ENCODE results near the gene UNC13A.

Gene UNC13A

GRCh38 chr19:17626456-17627015, 61.6 kb downstream of the UNC13A start:
- peaks cover 11% of the 10 kb centered on the region for H3K27me3 ChIP-seq
- no peaks in the 10 kb centered on the region for H3K9me3 ChIP-seq
- no peak overlapping the region for H3K27ac ChIP-seq
- no peak for TF ChIP-seq CTCF (IDR thresholded peaks at IDR 0.05)
- no peaks in the 10 kb centered on the region for H3K36me3 ChIP-seq
- no peak overlapping the region for H3K4me3 ChIP-seq (ENCODE audit: low read depth in 1 of 2, low read length in 1 of 2)
- H3K4me1 ChIP-seq (ENCODE audit: control insufficient read depth in 1 of 2, insufficient read depth in 1 of 2, low read depth in 1 of 2, low read length in 1 of 2), result no peaks in the 10 kb centered on the region

- peaks cover 11% of the 10 kb centered on the region for H3K27me3 ChIP-seq
- no peak overlapping the region for H3K4me3 ChIP-seq (ENCODE audit: low read depth in 1 of 2, low read length in 1 of 2)
- H3K27ac ChIP-seq, result no peak overlapping the region
- no peaks in the 10 kb centered on the region for H3K9me3 ChIP-seq
- no peak for TF ChIP-seq CTCF (IDR thresholded peaks at IDR 0.05)
- no peaks in the 10 kb centered on the region for H3K4me1 ChIP-seq (ENCODE audit: control insufficient read depth in 1 of 2, insufficient read depth in 1 of 2, low read depth in 1 of 2, low read length in 1 of 2)
- no peaks in the 10 kb centered on the region for H3K36me3 ChIP-seq
Observed at GRCh38 chr19:17625980-17626379, 62.2 kb downstream of the UNC13A start.

GRCh38 chr19:17625043-17625442, 63.1 kb downstream of the UNC13A start:
- H3K4me3 ChIP-seq (ENCODE audit: low read depth in 1 of 2, low read length in 1 of 2), result no peak overlapping the region
- H3K4me1 ChIP-seq (ENCODE audit: control insufficient read depth in 1 of 2, insufficient read depth in 1 of 2, low read depth in 1 of 2, low read length in 1 of 2), result no peaks in the 10 kb centered on the region
- TF ChIP-seq CTCF (IDR thresholded peaks at IDR 0.05), result no peak
- H3K27ac ChIP-seq, result no peak overlapping the region
- peaks cover 12% of the 10 kb centered on the region for H3K27me3 ChIP-seq
- no peaks in the 10 kb centered on the region for H3K9me3 ChIP-seq
- no peaks in the 10 kb centered on the region for H3K36me3 ChIP-seq

- TF ChIP-seq CTCF (IDR thresholded peaks at IDR 0.05), result no peak
- H3K36me3 ChIP-seq, result no peaks in the 10 kb centered on the region
- H3K4me1 ChIP-seq (ENCODE audit: control insufficient read depth in 1 of 2, insufficient read depth in 1 of 2, low read depth in 1 of 2, low read length in 1 of 2), result no peaks in the 10 kb centered on the region
- H3K4me3 ChIP-seq (ENCODE audit: low read depth in 1 of 2, low read length in 1 of 2), result no peak overlapping the region
- peaks cover 14% of the 10 kb centered on the region for H3K27me3 ChIP-seq
- H3K9me3 ChIP-seq, result no peaks in the 10 kb centered on the region
- no peak overlapping the region for H3K27ac ChIP-seq
Observed at GRCh38 chr19:17624314-17624991, 63.7 kb downstream of the UNC13A start.

GRCh38 chr19:17623224-17623935, 64.8 kb downstream of the UNC13A start:
- H3K4me1 ChIP-seq (ENCODE audit: control insufficient read depth in 1 of 2, insufficient read depth in 1 of 2, low read depth in 1 of 2, low read length in 1 of 2), result no peaks in the 10 kb centered on the region

More at GRCh38 chr19:17623224-17623935, 64.8 kb downstream of the UNC13A start:
- no peak overlapping the region for H3K4me3 ChIP-seq (ENCODE audit: low read depth in 1 of 2, low read length in 1 of 2)
- H3K9me3 ChIP-seq, result no peaks in the 10 kb centered on the region
- no peaks in the 10 kb centered on the region for H3K36me3 ChIP-seq
- no peak overlapping the region for H3K27ac ChIP-seq
- TF ChIP-seq CTCF (IDR thresholded peaks at IDR 0.05), result no peak
- H3K27me3 ChIP-seq, result peaks cover 13% of the 10 kb centered on the region
